ENCODE data around the gene PTPRA.
"Not testable (repeated sequence)": the region's sequence is repeated elsewhere in the genome, so short reads cannot be mapped to it uniquely, and the experiment has no call there.

The PTPRA gene

DNA sequence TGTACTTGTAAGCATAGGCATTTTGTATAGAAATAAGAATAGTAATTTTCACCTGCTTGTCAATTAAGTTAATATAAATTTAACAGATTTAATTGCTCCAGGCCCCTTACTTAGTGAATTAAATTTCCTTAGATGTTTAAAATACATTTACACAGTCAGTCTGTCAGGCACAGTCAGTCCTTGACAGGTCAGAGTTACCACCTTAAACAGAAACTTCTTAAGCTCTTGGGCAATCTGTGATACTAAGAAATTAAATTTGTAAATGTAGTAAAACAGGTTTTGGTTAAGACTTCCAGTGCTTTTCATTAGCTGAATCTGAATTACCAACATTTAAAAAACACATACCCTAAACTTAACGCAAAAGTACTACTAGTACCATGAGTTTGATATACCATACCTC lies 15.9 kb downstream of the PTPRA start:
- no peak for DNase-seq

DNA sequence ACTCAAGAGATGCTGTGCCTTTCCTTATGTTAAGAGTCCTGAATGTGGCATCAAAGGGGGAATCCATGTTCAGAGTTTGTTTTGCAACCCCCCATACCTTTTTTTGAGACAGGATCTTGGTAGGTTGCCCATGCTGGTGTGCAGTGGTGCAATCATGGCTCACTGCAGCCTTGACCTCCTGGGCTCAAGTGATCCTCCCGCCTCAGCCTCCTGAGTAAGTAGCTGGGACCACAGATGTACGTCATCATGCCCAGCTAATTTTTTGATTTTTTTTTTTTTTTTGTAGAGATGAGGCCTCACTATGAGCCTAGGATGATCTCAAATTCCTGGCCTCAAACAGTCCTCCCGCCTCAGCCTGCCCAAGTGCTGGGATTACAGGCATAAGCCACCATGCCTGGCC lies 16.5 kb downstream of the PTPRA start:
- no peak for DNase-seq

DNA sequence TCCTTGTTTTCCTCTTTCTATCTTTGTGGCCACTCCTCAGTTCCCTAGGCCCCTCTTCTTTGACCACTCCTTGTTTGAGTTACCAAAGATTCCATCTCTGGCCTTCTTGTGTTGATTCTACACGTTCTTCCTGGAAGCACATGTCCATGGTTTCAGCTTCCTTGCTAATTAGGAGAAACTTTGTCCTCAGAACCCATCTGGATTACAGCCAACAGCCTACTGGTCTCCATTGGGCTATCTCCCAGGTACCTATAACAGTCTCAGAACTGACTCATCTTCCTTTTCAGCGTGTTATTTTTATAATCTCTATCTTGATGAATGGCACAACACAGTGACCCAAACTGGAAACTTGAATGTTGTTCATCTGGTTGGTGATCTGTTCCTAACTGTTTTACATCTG lies 17.5 kb downstream of the PTPRA start:
- DNase-seq: no peak

DNA sequence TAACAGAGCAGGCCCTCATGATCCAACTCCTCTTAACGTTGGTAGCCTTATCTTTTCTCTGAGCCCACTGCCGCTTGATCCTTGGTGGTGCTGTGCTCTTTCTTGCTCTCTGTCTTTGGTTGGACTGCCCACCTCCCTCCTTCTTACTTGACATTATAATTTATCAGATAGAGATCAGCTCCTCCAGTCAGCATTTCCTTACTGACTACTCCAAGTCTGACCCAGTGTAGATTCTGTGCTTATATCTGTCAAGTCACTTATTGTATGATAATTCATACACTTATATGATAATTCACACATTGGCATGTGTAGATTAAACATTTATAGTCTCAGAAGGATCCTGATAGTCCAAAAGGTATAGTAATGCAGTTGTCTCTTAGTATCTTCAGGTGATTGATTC lies 18.1 kb downstream of the PTPRA start:
- DNase-seq: no peak

DNA sequence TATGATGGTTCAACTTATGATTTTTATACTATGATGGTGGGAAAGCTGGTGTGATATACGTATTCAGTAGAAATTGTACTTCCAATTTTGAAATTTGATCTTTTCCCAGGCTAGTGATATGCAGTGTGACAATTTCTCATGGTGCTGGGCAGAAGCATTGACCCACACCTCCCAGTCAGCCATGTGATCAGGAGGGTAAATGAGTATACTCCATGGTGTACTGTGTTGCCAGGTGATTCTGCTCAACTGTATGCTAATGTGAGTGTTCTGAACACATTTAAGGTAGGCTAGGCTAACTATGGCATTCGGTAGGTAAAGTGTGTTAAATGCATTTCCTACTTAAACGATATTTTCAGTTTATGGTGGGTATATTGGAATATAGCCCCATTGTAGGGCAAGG lies 19.1 kb downstream of the PTPRA start:
- DNase-seq: no peak

DNA sequence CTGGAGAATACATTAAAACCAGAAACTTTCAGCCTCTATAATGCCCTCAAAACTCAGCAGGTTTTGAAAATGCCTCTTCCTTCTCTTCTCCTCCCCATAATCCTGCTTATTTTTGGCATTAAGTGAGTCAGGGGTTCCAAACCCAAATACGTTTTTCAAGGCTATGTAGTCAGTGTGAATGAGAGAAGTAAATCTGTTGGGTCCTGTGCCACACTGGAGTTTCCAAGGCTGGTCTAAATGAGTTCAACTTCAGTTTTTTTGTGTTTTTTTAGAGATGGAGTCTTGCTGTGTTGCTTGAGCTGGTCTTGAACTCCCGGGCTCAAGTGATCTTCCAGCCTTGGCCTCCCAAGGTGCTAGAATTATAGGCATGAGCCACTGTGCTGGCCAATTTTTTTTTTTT lies 20.9 kb downstream of the PTPRA start:
- no peak for DNase-seq

DNA sequence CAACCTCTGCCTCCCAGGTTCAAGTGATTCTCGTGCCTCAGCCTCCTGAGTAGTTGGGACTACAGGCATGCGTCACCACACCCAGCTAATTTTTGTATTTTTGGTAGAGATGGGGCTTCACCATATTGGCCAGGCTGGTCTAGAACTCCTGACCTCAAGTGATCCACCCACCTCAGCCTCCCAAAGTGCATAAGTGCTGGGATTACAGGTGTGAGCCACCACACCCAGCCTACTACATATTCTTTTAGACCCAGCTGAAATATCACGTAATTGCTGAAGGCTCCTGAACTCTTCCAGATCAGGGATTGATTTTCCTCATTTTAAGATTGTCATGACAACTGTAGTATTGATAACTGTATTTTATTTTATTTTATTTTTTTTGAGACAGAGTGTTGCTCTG lies 21.9 kb downstream of the PTPRA start:
- not testable (repeated sequence) for DNase-seq

DNA sequence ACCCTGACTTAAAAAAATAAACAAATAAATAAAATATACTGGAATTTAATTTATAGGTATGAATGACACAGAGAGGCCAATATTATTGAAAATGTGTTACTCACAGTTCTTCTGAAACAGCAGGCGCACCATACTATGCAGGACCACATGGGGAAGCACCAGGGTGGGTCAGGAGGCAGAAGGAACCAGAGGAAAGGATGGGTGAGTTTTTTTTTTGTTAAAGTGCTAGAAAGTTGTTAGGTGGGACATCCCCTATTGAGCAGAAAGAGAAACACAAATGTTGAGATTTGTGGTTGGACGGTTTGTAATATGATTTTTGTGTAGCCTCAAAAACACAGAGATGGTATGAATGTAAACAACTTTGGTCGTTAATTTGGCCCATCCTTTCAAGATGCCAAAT lies 26.0 kb downstream of the PTPRA start:
- no peak for DNase-seq

DNA sequence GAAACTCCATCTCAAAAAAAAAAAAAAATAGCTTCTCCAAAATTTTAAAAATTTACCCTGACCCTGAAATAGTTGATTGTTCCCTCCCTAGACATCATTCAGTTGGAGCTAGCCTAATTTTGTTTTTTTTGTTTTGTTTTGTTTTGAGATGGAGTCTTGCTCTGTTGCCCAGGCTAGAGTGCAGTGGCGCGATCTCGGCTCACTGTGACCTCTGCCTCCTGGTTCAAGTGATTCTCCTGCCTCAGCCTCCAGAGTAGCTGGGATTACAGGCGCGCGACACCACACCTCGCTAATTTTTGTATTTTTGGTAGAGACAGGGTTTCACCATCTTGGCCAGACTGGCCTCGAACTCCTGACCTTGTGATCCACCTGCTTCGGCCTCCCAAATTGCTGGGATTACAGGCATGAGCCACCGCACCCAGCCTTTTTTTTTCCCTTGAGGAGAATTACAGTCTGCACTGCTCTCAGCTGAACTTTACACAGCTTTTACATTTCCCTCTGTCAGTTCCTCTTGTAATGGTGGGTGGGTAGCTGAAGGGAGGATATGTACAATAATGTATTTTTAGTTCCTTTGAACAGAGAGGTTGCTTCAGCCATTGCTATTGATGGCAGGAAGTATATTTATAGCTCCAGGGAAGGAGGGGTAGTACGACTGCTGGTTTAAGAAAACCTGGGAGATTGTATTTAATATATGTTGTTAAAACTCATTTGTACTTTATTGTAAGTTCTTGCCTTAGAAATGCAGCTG lies 27.7 kb downstream of the PTPRA start:
- DNase-seq: no peak

DNA sequence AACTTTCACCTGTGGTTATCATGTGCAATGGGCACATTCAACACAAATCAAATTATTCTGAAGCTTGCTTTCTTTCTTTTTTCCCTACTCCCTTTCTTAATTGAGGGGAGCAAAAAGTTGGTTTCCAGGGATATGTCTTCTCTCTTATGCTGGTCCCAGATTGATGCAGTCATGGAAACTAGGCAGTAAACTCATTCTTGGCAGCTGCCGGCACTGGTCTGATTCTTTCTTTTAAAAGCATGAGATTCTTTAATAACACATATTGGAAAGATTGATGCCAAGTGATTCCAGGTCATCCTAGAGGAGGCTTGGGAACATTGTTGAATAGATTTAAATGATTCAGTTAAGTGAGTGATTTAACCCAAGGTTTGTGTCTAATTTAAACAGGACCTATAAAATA lies 29.0 kb downstream of the PTPRA start:
- no peak for DNase-seq

DNA sequence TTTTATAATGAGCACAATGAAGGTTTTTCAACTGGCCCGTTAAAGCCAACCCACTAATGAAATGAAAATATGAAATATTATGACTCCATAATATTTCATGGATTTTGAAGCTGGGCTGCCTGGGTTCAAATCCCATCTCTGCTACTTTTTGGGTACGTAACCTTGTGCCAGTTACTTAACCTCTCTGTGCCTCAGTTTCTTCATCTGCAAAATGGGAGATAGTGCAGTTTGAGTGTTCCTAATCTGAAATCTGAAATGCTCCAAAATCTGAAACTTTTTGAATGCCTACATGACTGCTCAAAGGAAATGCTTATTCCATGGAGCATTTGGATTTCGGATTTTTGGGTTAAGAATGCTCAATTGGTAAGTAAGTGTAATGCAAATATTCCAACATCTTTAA lies 29.5 kb downstream of the PTPRA start:
- DNase-seq: no peak

DNA sequence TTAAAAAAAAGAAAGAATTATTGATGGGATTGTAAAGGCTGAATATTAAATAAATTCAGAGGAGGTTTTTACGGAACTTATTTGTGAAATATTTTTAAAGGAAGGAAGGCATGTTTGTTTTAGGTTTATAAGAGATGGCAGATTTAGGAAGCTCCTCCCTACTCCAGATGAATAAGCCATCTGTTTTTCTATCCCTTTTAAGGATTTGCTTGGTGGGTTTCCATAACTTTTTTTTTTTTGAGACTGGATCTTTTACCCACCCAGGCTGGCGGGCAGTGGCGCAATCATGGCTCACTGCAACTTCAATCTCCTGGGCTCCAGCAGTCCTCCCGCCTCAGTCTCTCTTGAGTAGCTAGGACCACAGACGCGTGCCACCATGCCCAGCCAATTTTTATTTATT lies 30.4 kb downstream of the PTPRA start:
- no peak for DNase-seq

DNA sequence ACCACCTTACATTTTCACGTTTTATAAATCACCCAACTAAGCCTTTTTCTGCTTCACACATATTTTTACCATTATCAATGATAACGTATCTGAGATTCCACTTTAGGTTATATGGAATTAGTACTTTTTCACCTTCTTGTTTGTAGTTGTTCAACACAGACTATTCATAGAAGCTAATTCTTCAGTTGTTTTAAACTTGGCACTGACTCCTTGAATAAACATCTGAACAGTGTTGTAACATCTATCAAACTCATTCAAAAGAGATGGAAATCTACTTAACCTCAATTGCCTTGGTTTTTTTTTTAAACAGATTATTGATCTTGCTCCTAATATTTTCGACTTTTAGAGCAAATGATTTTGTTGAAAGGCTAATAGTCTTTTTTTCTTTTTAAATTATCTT lies 34.2 kb downstream of the PTPRA start:
- DNase-seq: no peak

DNA sequence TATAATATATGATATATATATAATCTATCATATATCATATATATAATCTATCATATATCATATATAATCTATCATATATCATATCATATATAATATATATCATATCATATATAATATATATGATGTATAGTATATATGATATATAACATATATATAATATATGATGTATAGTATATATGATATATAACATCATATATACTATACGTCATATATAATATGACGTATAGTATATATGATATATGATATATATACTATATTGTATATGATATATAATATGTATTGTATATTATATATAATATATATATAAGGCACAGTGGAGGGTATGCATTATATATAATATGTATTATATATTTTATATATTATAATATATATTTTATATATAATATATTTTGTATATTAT lies 36.7 kb downstream of the PTPRA start:
- no peak for DNase-seq

DNA sequence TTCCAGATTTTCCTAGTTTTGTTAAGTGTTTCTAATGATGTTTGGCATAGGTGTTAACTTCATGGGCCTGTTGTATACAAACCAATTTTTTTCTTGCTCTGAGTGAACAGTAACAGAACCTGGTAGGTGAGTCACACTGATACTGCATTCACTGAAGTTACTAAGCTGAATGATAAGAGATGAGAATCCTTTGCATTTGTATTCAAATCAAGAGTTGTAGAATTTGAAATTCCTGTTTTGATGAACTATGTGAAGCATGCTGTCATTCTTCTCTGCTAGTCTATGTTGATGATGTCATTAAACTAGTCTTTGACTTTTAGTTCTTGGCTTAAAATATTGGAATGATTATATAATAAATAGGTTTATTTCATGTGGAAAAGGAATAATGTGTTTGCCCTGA lies 37.9 kb downstream of the PTPRA start:
- no peak for DNase-seq

DNA sequence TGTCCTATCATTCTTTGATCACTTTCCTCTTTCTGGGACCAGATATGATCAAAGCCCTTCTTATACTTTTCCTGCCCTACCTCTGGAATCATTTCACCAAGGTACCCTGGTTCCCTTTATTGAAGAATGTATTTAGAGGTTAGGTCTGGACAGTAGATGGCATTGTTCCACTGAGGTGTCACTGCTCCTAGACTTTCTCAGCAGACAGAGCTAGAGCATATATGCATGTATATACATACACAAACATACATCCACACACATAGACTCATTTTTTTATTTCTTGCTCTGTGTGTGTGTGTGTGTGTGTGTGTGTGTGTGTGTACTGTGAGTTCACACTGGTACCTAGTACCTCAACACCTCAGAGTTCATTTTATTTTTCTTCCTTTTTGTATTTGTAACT lies 40.9 kb downstream of the PTPRA start:
- DNase-seq: peak; percentile 36

DNA sequence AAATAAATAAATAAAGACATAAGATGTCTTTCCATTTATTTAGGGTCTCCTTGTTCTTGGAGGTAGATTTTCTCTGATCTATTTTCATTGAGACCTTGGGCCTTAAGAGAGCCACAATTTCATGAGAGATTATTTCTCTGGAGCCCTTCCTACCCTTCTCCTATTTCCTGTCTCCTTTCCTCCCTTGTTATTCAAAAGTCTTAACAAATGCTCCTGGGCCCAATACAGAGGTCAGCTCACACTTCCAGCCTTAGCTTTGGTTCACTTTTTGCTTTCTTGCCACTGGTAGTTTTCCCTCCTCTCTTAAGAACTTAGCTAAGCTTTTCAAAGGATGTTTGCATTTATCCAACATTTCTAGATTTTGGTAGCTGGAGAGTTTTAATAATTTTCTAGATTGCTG lies 44.0 kb downstream of the PTPRA start:
- no peak for DNase-seq

DNA sequence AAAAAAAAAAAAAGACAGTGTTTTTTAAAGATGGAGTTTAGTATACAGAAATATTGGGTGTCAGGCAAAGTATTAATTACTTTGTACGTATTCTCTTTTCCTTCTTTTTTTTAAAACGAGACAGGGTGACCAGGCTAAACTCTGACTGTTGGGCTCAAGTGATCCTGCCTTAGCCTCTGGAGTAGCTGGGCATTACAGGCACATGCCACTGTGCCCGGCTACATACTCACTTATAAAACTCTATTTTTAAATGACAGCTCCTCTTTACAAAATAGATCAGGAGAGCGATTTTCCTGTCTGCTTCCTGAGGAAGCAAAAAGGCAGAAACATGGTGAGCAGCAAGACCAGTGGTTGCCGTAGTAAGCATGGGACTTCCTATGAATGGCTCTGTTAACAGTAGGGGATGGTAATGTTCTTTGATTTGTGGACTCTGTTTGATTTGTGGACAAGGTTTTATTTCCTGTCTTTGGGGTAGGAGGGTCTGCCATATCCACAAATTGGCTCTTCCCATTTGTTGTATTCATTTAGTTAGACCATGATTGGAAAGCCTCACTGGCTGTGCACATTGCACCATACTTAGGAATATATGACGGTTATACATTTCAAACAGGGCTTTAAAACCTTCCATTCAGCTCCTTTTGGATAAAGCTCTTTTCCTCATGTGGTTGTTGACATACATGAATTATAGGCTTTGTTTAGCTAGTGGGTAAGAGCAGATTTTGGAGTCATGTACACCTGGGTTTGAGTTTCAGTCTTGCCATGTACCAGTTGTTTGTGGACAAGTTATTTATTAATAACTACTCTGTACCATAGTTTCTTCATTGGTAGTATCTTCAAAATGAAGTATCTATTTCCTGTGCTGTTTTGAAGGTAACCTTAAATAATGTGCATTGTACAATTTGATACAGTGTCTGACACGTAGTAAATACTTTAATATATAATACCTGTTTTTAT lies 45.1 kb downstream of the PTPRA start:
- no peak for DNase-seq

DNA sequence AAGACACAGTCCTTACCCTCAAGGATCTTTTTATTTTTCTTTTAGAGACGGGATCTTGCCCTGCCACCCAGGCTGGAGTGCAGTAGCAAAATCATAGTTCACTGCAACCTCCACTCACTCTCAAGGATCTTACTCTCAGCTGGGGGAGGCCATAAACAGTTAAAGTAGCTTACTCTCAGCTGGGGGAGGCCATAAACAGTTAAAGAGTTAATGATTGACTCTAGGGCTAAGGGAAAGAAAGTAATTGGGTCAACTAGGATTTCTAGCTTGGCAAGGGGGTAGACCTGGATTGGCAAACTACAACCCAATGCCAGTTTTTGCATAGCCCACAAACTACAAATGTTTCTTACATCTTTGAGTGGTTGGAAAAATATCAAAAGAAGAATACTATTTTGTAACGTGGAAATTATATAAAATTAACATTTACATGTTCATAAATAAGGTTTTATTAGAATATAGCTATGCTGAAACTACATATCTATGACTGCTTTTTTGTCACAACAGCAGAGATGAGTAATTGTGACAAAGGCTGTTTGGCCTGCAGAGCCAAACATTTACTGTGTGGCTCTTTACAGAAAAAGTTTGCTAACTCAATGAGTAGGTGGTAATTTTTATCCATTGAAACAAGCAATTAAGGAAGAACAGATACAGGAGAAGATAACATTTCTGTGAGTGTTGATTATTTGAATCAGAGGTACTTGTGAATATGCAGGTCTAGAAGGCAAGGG lies 46.4 kb downstream of the PTPRA start:
- no peak for DNase-seq

DNA sequence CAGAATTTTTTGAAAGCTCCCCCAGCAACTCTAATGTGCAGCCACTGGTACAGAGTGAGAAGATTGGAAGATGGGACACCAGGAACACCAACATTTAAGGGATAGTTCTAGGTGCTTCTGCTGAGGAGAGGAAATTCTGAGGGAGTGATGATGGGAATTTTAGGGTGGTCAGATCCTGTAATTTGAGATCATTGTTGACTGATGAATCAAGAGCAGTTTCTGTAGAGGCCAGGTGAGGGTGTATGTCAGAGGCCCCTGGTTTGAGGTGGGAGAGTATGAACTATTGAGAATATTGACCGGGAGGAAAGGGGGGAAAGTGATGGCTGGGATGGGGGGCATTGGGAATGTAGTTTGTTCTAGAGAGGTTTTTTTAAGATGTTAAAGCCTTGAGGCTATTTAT lies 47.2 kb downstream of the PTPRA start:
- no peak for DNase-seq

DNA sequence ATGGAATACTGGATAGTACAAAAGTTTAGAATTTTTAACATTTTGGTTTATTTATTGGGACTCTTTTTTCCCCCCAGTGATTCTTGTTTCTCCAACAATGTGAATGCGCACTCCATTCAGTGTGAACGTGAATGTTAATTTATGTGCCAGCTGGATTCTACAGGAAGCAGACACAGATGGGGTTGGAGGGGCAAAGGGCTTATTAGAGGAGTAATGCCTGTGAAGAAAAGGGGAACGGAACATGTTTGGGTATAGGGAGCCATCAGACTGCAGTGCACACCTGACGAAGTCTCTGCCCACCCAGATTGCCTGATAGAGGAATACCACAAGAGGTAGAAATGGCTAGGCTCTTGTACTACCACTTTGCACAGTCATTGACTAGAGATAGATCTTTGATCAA lies 48.2 kb downstream of the PTPRA start:
- no peak for DNase-seq

DNA sequence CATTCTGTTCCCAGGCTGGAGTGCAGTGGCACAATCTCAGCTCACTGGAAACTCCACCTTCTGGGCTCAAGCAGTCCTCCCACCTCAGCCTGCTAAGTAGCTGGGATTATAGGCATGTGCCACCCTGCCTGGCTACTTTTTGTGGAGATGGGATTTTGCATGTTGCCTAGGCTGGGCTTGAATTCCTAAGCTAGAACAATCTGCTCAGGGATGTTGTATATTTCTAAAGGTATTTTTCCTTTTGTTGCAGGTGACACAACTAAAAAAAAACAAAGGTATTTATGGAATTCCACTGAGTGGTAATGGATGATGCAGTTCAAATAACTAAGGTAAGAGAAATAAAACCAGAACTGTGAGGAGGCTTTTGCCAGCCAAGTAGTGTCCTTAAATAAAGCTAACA lies 49.7 kb downstream of the PTPRA start:
- no peak for DNase-seq

DNA sequence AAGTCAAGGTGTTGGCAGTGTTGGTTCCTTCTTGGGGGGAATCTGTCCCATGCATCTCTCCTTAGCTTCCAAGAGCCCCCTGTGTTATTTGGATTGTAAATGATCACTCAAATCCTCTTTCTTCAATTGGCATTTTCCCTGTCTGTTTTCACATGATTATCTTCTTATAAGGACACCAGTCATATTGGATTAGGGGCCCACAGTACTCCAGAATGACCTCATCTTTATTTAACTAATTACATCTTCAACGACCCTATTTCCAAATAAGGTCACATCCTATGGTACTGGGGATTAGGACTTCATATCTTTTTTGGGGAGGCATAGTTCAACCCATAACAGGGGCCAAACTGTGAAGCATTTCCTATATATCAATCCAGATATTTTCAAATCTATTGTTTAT lies 57.3 kb downstream of the PTPRA start:
- no peak for DNase-seq

DNA sequence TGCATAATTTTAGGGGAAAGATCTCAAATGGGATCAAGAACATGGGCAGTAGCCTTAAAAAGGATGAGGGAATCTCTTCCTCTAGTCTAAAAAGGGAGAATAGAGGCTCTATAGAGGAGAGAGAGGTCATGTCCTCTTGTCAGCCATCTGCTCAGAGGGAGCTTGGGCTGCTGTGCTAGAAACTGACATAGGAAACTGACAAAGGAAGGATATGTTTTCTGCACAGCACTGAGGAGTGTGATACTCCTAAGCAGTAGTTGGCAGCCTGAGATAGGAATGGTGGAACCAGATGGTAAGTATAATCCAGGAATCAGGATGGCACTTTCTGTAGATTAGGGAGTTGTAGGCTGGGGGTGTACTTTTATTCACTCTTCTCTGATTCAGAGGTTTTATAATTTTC lies 59.2 kb downstream of the PTPRA start:
- no peak for DNase-seq

Data from NCI-H345 (cell line).